ENCODE results near the gene STAG1.
"Not testable (repeated sequence)": the region's sequence is repeated elsewhere in the genome, so short reads cannot be mapped to it uniquely, and the experiment has no call there.

GRCh38 chr3:136722916-136723315, 29.3 kb downstream of the STAG1 start:
- not testable (repeated sequence) for TF ChIP-seq REST (IDR thresholded peaks at IDR 0.05); CTCF (IDR thresholded peaks at IDR 0.05; ENCODE audit: low read depth, low read length, missing input control)
